Trophoblast cell (in vitro differentiated cells and primary cell): ENCODE results near the gene SLC5A8.
A peak's percentile ranks its signal among the peaks of the same experiment; 100 is the strongest.

ENCODE experiments used
- DNase-seq, 2 donors: peaks; one replicate each; pipeline ENCODE4 v3.0.0-alpha.2; 2016
- H2AFZ ChIP-seq: 2 replicates; pipeline ENCODE4 v1.6.1; 2013; ENCODE audit warnings: low read length, moderate library complexity, mild to moderate bottlenecking; ENCODE audit not compliant: insufficient read depth, poor library complexity
- H2AK5ac ChIP-seq: 2 replicates; pipeline ENCODE4 v1.6.1; 2013; ENCODE audit warnings: mild to moderate bottlenecking, low read length
- H2BK120ac ChIP-seq: 2 replicates; pipeline ENCODE4 v1.6.1; 2013; ENCODE audit warnings: low read length, mild to moderate bottlenecking, moderate library complexity; ENCODE audit not compliant: insufficient read depth, poor library complexity
- H2BK12ac ChIP-seq: 2 replicates; pipeline ENCODE4 v1.6.1; 2013; ENCODE audit warnings: mild to moderate bottlenecking, low read length, moderate library complexity
- H2BK5ac ChIP-seq: 2 replicates; pipeline ENCODE4 v1.6.1; 2013; ENCODE audit warnings: low read length, low read depth, moderate library complexity, mild to moderate bottlenecking; ENCODE audit not compliant: poor library complexity
- H3K14ac ChIP-seq: 2 replicates; pipeline ENCODE4 v1.6.1; 2013; ENCODE audit warnings: mild to moderate bottlenecking, low read length
- H3K18ac ChIP-seq: 2 replicates; pipeline ENCODE4 v1.6.1; 2013; ENCODE audit warnings: mild to moderate bottlenecking, low read length
- H3K23ac ChIP-seq: 2 replicates; pipeline ENCODE4 v1.6.1; 2013; ENCODE audit warnings: low read length
- H3K27ac ChIP-seq: 2 replicates; pipeline ENCODE4 v1.5.1; 2013; ENCODE audit warnings: low read depth, mild to moderate bottlenecking, inconsistent platforms, low read length, moderate library complexity
- H3K27me3 ChIP-seq: 2 replicates; pipeline ENCODE4 v1.6.1; 2013; ENCODE audit warnings: inconsistent platforms, mild to moderate bottlenecking, low read length, moderate library complexity; ENCODE audit not compliant: insufficient read depth
- H3K36me3 ChIP-seq, 2 experiments: 1 replicate in 1 of 2; 2 replicates in 1 of 2; pipeline ENCODE4 v1.6.1; 2013; ENCODE audit warnings: low read length in 2 of 2, mild to moderate bottlenecking in 2 of 2, moderate library complexity in 1 of 2; ENCODE audit not compliant: insufficient read depth in 2 of 2, control insufficient read depth in 1 of 2
- H3K4ac ChIP-seq: 2 replicates; pipeline ENCODE4 v1.6.1; 2013; ENCODE audit warnings: low read depth, mild to moderate bottlenecking, low read length, moderate library complexity
- H3K4me1 ChIP-seq, 2 experiments: 1 replicate in 1 of 2; 2 replicates in 1 of 2; pipeline ENCODE4 v1.6.1; 2013; ENCODE audit warnings: low read length in 2 of 2, mild to moderate bottlenecking in 2 of 2, moderate library complexity in 1 of 2; ENCODE audit not compliant: insufficient read depth in 2 of 2, control insufficient read depth in 1 of 2
- H3K4me2 ChIP-seq: 2 replicates; pipeline ENCODE4 v1.6.1; 2013; ENCODE audit warnings: inconsistent platforms, mild to moderate bottlenecking, low read length, moderate library complexity
- H3K4me3 ChIP-seq: 2 replicates; pipeline ENCODE4 v1.5.1; 2013; ENCODE audit warnings: mild to moderate bottlenecking, low read depth, low read length, inconsistent platforms
- H3K79me1 ChIP-seq: one replicate; pipeline ENCODE4 v1.6.1; 2013; ENCODE audit warnings: low read length
- H3K79me2 ChIP-seq: 2 replicates; pipeline ENCODE4 v1.6.1; 2013; ENCODE audit warnings: low read length, mild to moderate bottlenecking; ENCODE audit not compliant: control insufficient read depth, insufficient read depth, poor library complexity
- H3K9ac ChIP-seq: 2 replicates; pipeline ENCODE4 v1.6.1; 2013; ENCODE audit warnings: mild to moderate bottlenecking, low read length
- H3K9me3 ChIP-seq: 2 replicates; pipeline ENCODE4 v1.6.1; 2013; ENCODE audit warnings: low read depth, mild to moderate bottlenecking, control low read depth, inconsistent platforms, low read length; ENCODE audit not compliant: insufficient read depth
- H4K12ac ChIP-seq: 2 replicates; pipeline ENCODE4 v1.6.1; 2013; ENCODE audit warnings: low read depth, mild to moderate bottlenecking, low read length, moderate library complexity
- H4K8ac ChIP-seq: 2 replicates; pipeline ENCODE4 v1.6.1; 2013; ENCODE audit warnings: low read depth, mild to moderate bottlenecking, low read length, moderate library complexity
- H4K91ac ChIP-seq: one replicate; pipeline ENCODE4 v1.6.1; 2013; ENCODE audit warnings: low read depth, mild to moderate bottlenecking, low read length, moderate library complexity
- WGBS: extraction: QIAGEN DNeasy Blood & Tissue Kit; methylation state at CpG from one replicate; pipeline ENCODE4 v1.1.7; 2013; ENCODE audit warnings: missing lambda C conversion rate; ENCODE audit not compliant: insufficient read length, insufficient coverage; ENCODE audit errors: extremely low coverage; 5-methylcytosine and 5-hydroxymethylcytosine counted together

The SLC5A8 gene

GRCh38 chr12:101231636-101232035, 21.6 kb upstream of the SLC5A8 start:
- no peak overlapping the region for H3K23ac ChIP-seq
- no peak overlapping the region for H3K27ac ChIP-seq
- DNase-seq = no peak
- H2AFZ ChIP-seq = no peak overlapping the region
- no peak overlapping the region for H3K18ac ChIP-seq
- H3K36me3 ChIP-seq = no peaks in the 10 kb centered on the region
- no peak overlapping the region for H4K8ac ChIP-seq
- H3K9ac ChIP-seq = no peak overlapping the region
- no peak overlapping the region for H4K91ac ChIP-seq
- no peak overlapping the region for H3K4me3 ChIP-seq
- no CpG with 5 or more reads among the region's 4 CpGs for WGBS
- no peak overlapping the region for H4K12ac ChIP-seq
- no peaks in the 10 kb centered on the region for H3K79me1 ChIP-seq
- H2AK5ac ChIP-seq = no peak overlapping the region
- no peak overlapping the region for H2BK12ac ChIP-seq
- H3K79me2 ChIP-seq = no peaks in the 10 kb centered on the region
- no peak overlapping the region for H2BK5ac ChIP-seq
- no peak overlapping the region for H2BK120ac ChIP-seq
- H3K4ac ChIP-seq = no peak overlapping the region
- H3K27me3 ChIP-seq = no peaks in the 10 kb centered on the region
- H3K9me3 ChIP-seq = no peaks in the 10 kb centered on the region
- no peak overlapping the region for H3K4me2 ChIP-seq
- H3K14ac ChIP-seq = no peak overlapping the region
- no peaks in the 10 kb centered on the region for H3K4me1 ChIP-seq

- Histone ChIP-seq H2AFZ (no peak overlapping the region), H3K4me3 (no peak overlapping the region), H3K14ac (no peak overlapping the region), H3K23ac (no peak overlapping the region), H2BK120ac (no peak overlapping the region), H4K8ac (no peak overlapping the region), H3K79me2 (no peaks in the 10 kb centered on the region), H3K4me1 (no peaks in the 10 kb centered on the region), H3K9me3 (no peaks in the 10 kb centered on the region), H4K91ac (no peak overlapping the region), H3K9ac (no peak overlapping the region), H2BK12ac (no peak overlapping the region), H4K12ac (no peak overlapping the region), H3K27ac (no peak overlapping the region), H3K27me3 (no peaks in the 10 kb centered on the region), H3K36me3 (no peaks in the 10 kb centered on the region), H3K18ac (no peak overlapping the region), H3K4me2 (no peak overlapping the region), H2BK5ac (no peak overlapping the region), H3K79me1 (no peaks in the 10 kb centered on the region), H2AK5ac (no peak overlapping the region), H3K4ac (no peak overlapping the region)
- no CpG with 5 or more reads among the region's 5 CpGs for WGBS
- DNase-seq = peak in 1 of 2 donors; percentile 19
Measured at GRCh38 chr12:101230547-101230946, 20.5 kb upstream of the SLC5A8 start.

- Histone ChIP-seq H3K79me2 (no peaks in the 10 kb centered on the region), H2AK5ac (no peak overlapping the region), H2BK12ac (no peak overlapping the region), H4K8ac (no peak overlapping the region), H3K79me1 (no peaks in the 10 kb centered on the region), H3K27ac (no peak overlapping the region), H3K4me1 (no peaks in the 10 kb centered on the region), H3K23ac (no peak overlapping the region), H4K91ac (no peak overlapping the region), H3K4me2 (no peak overlapping the region), H4K12ac (no peak overlapping the region), H3K9ac (no peak overlapping the region), H3K9me3 (no peaks in the 10 kb centered on the region), H2BK5ac (no peak overlapping the region), H2AFZ (no peak overlapping the region), H2BK120ac (no peak overlapping the region), H3K36me3 (no peaks in the 10 kb centered on the region), H3K4me3 (no peak overlapping the region), H3K27me3 (no peaks in the 10 kb centered on the region), H3K4ac (no peak overlapping the region), H3K18ac (no peak overlapping the region), H3K14ac (no peak overlapping the region)
- DNase-seq = no peak
- no CpG with 5 or more reads among the region's 7 CpGs for WGBS
Measured at GRCh38 chr12:101229841-101230241, 19.8 kb upstream of the SLC5A8 start.

- H3K4me1 ChIP-seq = no peaks in the 10 kb centered on the region
- no peak overlapping the region for H3K14ac ChIP-seq
- no peaks in the 10 kb centered on the region for H3K27me3 ChIP-seq
- no peak overlapping the region for H3K4me3 ChIP-seq
- H2BK120ac ChIP-seq = no peak overlapping the region
- no peaks in the 10 kb centered on the region for H3K79me1 ChIP-seq
- no peak overlapping the region for H3K23ac ChIP-seq
- H3K18ac ChIP-seq = no peak overlapping the region
- H3K4ac ChIP-seq = no peak overlapping the region
- H2BK12ac ChIP-seq = no peak overlapping the region
- peak in 1 of 2 donors; percentile 3 for DNase-seq
- no peak overlapping the region for H4K91ac ChIP-seq
- no peaks in the 10 kb centered on the region for H3K9me3 ChIP-seq
- no peaks in the 10 kb centered on the region for H3K79me2 ChIP-seq
- H3K9ac ChIP-seq = no peak overlapping the region
- H4K12ac ChIP-seq = no peak overlapping the region
- no peak overlapping the region for H3K4me2 ChIP-seq
- H2BK5ac ChIP-seq = no peak overlapping the region
- H2AK5ac ChIP-seq = no peak overlapping the region
- no CpG with 5 or more reads among the region's 1 CpG for WGBS
- H4K8ac ChIP-seq = no peak overlapping the region
- H3K36me3 ChIP-seq = no peaks in the 10 kb centered on the region
- H3K27ac ChIP-seq = no peak overlapping the region
- no peak overlapping the region for H2AFZ ChIP-seq
Measured at GRCh38 chr12:101221301-101221700, 11.3 kb upstream of the SLC5A8 start.
